ENCODE data around the gene MAMDC4.

- TF ChIP-seq ZNF274 (IDR thresholded peaks at IDR 0.05; ENCODE audit: low read depth, low read length) (no peak), ZFX (IDR thresholded peaks at IDR 0.05) (no peak), REST (IDR thresholded peaks at IDR 0.05; ENCODE audit: low read depth) (no peak), SIN3A (IDR thresholded peaks at IDR 0.05; ENCODE audit: low read depth) (no peak), ZBTB33 (IDR thresholded peaks at IDR 0.05; ENCODE audit: extremely low read depth, insufficient replicate concordance, low read length) (no peak), POLR2AphosphoS5 (IDR thresholded peaks at IDR 0.05; ENCODE audit: low read depth, low read length) (no peak), YY1 (IDR thresholded peaks at IDR 0.05; ENCODE audit: extremely low read depth, insufficient replicate concordance, low read depth, low read length) (no peak), CTCF (IDR thresholded peaks at IDR 0.05 in 2 of 3, conservative IDR thresholded peaks at IDR 0.05 in 1 of 3; ENCODE audit: borderline replicate concordance in 1 of 3, insufficient read depth in 1 of 3, low read depth in 2 of 3, low read length in 2 of 3) (no peak)
These were observed 43.4 kb upstream of the MAMDC4 start for GRCh38 chr9:136808806-136809158.
